Measurements from ENCODE around the gene BST1.

Gene BST1

DNA sequence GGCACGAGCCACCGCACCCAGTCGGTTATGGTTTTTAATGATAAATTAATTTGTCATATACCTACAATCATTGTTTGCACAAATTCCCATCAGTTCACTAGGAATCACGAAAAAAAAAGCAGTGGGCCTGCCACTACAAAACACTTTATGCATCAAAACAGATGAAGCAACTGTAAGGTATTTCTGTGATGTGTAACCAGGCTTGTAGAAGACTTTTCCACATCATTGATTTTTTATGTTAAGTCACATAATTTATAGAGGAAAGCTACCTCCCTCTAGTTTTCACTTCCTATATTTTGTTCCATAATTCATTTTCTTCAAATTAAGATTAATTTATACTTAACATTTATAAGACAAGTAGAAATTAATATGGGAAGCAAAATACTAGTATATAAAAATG is 27.9 kb upstream of the BST1 start:
- TF ChIP-seq, protein P1, sequence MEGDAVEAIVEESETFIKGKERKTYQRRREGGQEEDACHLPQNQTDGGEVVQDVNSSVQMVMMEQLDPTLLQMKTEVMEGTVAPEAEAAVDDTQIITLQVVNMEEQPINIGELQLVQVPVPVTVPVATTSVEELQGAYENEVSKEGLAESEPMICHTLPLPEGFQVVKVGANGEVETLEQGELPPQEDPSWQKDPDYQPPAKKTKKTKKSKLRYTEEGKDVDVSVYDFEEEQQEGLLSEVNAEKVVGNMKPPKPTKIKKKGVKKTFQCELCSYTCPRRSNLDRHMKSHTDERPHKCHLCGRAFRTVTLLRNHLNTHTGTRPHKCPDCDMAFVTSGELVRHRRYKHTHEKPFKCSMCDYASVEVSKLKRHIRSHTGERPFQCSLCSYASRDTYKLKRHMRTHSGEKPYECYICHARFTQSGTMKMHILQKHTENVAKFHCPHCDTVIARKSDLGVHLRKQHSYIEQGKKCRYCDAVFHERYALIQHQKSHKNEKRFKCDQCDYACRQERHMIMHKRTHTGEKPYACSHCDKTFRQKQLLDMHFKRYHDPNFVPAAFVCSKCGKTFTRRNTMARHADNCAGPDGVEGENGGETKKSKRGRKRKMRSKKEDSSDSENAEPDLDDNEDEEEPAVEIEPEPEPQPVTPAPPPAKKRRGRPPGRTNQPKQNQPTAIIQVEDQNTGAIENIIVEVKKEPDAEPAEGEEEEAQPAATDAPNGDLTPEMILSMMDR (IDR thresholded peaks at IDR 0.05; ENCODE audit: poor library complexity, severe bottlenecking) = no peak
- DNase-seq (ENCODE audit: low spot score) = no peak
- no peaks in the 10 kb centered on the region for H3K9me3 ChIP-seq (ENCODE audit: severe bottlenecking)
- peaks cover 55% of the 10 kb centered on the region for H3K36me3 ChIP-seq (ENCODE audit: low read depth)
- no peak overlapping the region for H3K4me3 ChIP-seq (ENCODE audit: severe bottlenecking)
- H3K27ac ChIP-seq (ENCODE audit: poor library complexity, severe bottlenecking) = no peak overlapping the region
- H3K27me3 ChIP-seq (ENCODE audit: insufficient read depth, poor library complexity, severe bottlenecking) = no peaks in the 10 kb centered on the region
- peaks cover 53% of the 10 kb centered on the region for H3K4me1 ChIP-seq (ENCODE audit: insufficient read depth, poor library complexity, severe bottlenecking)
- no peak for ATAC-seq (ENCODE audit: low read depth)

DNA sequence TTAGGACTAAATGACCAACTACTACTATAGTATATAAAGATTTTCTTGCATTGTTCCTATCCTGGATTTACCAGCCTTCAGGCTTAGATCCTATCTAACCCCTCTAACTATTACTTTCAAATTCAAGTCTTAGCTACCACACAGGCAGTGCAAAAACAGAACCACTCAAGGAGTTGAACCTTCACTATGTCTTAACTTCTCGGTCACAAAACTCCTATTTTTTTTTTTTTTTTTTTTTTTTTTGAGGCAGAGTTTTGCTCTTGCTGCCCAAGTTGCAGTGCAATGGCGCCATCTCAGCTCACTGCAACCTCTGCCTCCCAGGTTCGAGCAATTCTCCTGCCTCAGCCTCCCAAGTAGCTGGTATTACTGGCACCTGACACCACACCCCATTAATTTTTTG is 27.5 kb upstream of the BST1 start:
- DNase-seq (ENCODE audit: low spot score) = no peak
- TF ChIP-seq, protein P1 (IDR thresholded peaks at IDR 0.05; ENCODE audit: poor library complexity, severe bottlenecking) = no peak
- Histone ChIP-seq H3K9me3 (ENCODE audit: severe bottlenecking) (no peaks in the 10 kb centered on the region), H3K27ac (ENCODE audit: poor library complexity, severe bottlenecking) (no peak overlapping the region), H3K4me3 (ENCODE audit: severe bottlenecking) (no peak overlapping the region), H3K4me1 (ENCODE audit: insufficient read depth, poor library complexity, severe bottlenecking) (peaks cover 53% of the 10 kb centered on the region), H3K27me3 (ENCODE audit: insufficient read depth, poor library complexity, severe bottlenecking) (no peaks in the 10 kb centered on the region), H3K36me3 (ENCODE audit: low read depth) (peaks cover 52% of the 10 kb centered on the region)
- ATAC-seq (ENCODE audit: low read depth) = no peak

DNA sequence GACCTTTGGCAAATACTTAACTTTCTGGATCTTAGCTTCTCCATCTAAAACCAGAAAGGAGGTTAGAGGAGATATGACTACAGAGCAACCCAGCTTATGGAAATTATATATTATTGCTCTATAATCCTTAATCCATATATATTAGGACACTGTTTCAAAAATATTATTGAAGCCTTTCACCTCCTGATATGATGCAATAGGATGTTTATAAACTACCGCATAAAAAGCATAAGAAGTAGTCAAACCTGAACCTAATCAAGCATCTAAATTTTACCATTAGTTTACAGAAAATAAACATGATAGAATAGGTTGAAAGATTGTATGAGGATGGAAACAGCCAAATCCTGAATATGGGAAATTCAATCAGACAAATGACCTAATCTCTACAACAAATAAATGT is 26.8 kb upstream of the BST1 start:
- peaks cover 52% of the 10 kb centered on the region for H3K36me3 ChIP-seq (ENCODE audit: low read depth)
- ATAC-seq (ENCODE audit: low read depth) = no peak
- no peak for DNase-seq (ENCODE audit: low spot score)
- TF ChIP-seq, protein P1 (IDR thresholded peaks at IDR 0.05; ENCODE audit: poor library complexity, severe bottlenecking) = no peak
- no peak overlapping the region for H3K27ac ChIP-seq (ENCODE audit: poor library complexity, severe bottlenecking)
- no peaks in the 10 kb centered on the region for H3K9me3 ChIP-seq (ENCODE audit: severe bottlenecking)
- H3K4me3 ChIP-seq (ENCODE audit: severe bottlenecking) = no peak overlapping the region
- H3K4me1 ChIP-seq (ENCODE audit: insufficient read depth, poor library complexity, severe bottlenecking) = peaks cover 53% of the 10 kb centered on the region
- no peaks in the 10 kb centered on the region for H3K27me3 ChIP-seq (ENCODE audit: insufficient read depth, poor library complexity, severe bottlenecking)

DNA sequence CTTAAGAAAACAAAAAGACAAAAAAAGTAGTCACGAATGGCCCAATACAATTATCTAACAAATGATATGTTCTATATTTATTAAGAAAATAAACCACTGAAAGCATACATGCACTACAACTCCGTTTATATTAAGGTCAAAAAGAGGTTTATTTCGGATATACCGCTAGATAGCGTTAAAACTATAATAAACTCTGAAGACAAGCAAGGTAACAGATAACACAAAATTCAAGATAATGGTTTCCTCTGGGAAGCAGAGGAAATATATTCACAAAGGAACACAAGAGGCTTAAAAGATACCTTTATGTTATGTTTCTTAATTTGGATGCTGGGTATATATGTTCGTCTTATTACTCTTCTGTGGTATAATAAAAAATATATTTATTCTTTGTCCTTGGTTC is 26.0 kb upstream of the BST1 start:
- peaks cover 46% of the 10 kb centered on the region for H3K4me1 ChIP-seq (ENCODE audit: insufficient read depth, poor library complexity, severe bottlenecking)
- no peak for DNase-seq (ENCODE audit: low spot score)
- peak overlapping the region; percentile 82 for H3K27ac ChIP-seq (ENCODE audit: poor library complexity, severe bottlenecking)
- ATAC-seq (ENCODE audit: low read depth) = no peak
- H3K36me3 ChIP-seq (ENCODE audit: low read depth) = peaks cover 45% of the 10 kb centered on the region
- no peaks in the 10 kb centered on the region for H3K27me3 ChIP-seq (ENCODE audit: insufficient read depth, poor library complexity, severe bottlenecking)
- TF ChIP-seq, protein P1 (IDR thresholded peaks at IDR 0.05; ENCODE audit: poor library complexity, severe bottlenecking) = no peak
- no peaks in the 10 kb centered on the region for H3K9me3 ChIP-seq (ENCODE audit: severe bottlenecking)
- H3K4me3 ChIP-seq (ENCODE audit: severe bottlenecking) = no peak overlapping the region

DNA sequence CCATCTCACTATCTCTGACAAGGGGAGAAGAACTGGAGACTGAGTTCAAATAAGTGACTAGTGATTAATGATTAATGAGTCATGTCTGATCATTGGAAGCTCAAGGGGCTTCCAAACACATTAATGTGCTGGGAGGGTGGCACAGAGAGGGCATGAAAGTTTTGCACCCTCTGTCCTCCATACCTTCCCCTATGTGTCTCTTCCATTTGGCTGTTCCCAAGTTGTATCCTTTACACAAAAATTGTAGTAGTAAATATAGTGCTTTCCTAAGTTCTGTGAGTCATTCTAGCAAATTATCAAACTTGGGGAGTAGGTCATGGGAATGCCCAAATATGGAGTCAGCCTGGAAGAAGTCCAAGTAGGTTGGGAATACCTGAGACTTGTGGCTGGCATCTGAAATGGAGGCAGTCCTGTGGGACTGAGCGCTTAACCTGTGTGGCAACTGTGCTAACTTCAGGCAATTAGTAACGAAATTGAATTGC is 25.3 kb upstream of the BST1 start:
- H3K27ac ChIP-seq (ENCODE audit: poor library complexity, severe bottlenecking) = peak overlapping the region; percentile 82
- peaks cover 38% of the 10 kb centered on the region for H3K36me3 ChIP-seq (ENCODE audit: low read depth)
- no peaks in the 10 kb centered on the region for H3K27me3 ChIP-seq (ENCODE audit: insufficient read depth, poor library complexity, severe bottlenecking)
- peaks cover 46% of the 10 kb centered on the region for H3K4me1 ChIP-seq (ENCODE audit: insufficient read depth, poor library complexity, severe bottlenecking)
- peak; percentile 91 for DNase-seq (ENCODE audit: low spot score)
- H3K4me3 ChIP-seq (ENCODE audit: severe bottlenecking) = no peak overlapping the region
- TF ChIP-seq, protein P1 (IDR thresholded peaks at IDR 0.05; ENCODE audit: poor library complexity, severe bottlenecking) = no peak
- H3K9me3 ChIP-seq (ENCODE audit: severe bottlenecking) = no peaks in the 10 kb centered on the region
- peak; percentile 62 for ATAC-seq (ENCODE audit: low read depth)

Measured in RWPE2 (cell line).